Measurements from ENCODE around the gene SPRR4. TPM values are rescaled to one million over a fixed set of nuclear protein-coding genes. Genes with fewer than 3 reads are reported as not detected.

SPRR4 gene
- total RNA-seq, 1 donor from 2014 or later: not detected

DNA sequence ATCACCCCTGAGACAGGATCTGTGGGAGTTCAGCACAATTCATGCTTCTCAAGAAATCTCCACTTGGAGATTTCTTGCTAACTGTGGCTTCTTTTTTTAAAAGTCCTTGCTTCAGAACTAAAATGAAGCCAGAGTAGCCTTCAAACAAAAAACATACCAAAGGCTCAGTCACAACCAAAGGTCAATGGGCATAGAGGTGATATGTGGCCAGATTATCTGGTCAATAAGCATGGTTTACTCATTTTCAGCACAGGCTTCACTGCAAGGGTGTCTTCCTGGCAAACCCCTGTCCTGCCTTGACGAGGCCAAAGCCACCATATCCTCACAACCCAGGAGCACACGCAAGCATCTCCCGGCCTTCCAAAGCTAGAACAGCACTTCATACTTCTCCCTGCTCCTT lies 11.2 kb upstream of the SPRR4 start:
- TF ChIP-seq, protein P1, sequence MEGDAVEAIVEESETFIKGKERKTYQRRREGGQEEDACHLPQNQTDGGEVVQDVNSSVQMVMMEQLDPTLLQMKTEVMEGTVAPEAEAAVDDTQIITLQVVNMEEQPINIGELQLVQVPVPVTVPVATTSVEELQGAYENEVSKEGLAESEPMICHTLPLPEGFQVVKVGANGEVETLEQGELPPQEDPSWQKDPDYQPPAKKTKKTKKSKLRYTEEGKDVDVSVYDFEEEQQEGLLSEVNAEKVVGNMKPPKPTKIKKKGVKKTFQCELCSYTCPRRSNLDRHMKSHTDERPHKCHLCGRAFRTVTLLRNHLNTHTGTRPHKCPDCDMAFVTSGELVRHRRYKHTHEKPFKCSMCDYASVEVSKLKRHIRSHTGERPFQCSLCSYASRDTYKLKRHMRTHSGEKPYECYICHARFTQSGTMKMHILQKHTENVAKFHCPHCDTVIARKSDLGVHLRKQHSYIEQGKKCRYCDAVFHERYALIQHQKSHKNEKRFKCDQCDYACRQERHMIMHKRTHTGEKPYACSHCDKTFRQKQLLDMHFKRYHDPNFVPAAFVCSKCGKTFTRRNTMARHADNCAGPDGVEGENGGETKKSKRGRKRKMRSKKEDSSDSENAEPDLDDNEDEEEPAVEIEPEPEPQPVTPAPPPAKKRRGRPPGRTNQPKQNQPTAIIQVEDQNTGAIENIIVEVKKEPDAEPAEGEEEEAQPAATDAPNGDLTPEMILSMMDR (IDR thresholded peaks at IDR 0.05; ENCODE audit: partially characterized antibody, unreplicated experiment): no peak
- Mint-ChIP-seq H3K9me3 (ENCODE audit: unreplicated experiment) (no peaks in the 10 kb centered on the region), H3K27ac (ENCODE audit: unreplicated experiment) (no peak overlapping the region), H3K36me3 (ENCODE audit: unreplicated experiment) (no peaks in the 10 kb centered on the region), H3K27me3 (ENCODE audit: unreplicated experiment) (peaks cover 5% of the 10 kb centered on the region), H3K4me1 (ENCODE audit: low read depth, unreplicated experiment) (no peaks in the 10 kb centered on the region), H3K4me3 (ENCODE audit: unreplicated experiment) (no peak overlapping the region)
- DNase-seq: no peak

DNA sequence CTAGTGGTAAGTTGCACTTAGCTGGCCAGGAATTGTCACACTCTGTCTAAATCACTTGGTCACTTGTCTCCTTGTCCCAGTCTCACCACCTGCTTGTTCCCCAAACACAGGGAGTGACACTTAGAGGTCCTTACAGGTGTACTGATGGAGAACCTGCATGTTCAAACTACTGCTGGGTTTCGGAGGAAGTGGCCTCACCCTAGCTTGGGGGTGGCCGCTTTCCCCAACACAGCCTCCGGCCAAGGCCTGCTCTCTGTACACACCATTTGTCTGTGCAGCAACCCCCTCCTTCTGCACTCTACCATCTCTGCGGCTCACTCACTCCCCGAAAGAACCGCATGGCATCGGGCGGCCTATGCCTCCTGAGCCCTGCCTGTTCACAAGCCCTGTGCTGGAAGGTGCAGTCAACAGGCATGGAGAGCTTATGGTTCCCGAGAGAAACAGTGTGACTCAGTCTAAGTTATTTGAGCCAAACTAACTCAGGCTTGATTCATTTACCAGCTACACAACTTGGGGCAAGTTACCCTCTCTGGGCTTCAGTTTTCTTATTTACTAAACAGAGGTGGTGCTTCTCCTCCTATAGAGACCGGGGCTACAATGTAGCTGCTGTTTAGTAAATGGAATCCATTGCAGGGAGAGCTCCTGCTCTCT lies 10.5 kb upstream of the SPRR4 start:
- Mint-ChIP-seq H3K4me3 (ENCODE audit: unreplicated experiment) (no peak overlapping the region), H3K36me3 (ENCODE audit: unreplicated experiment) (no peaks in the 10 kb centered on the region), H3K27me3 (ENCODE audit: unreplicated experiment) (peaks cover 5% of the 10 kb centered on the region), H3K27ac (ENCODE audit: unreplicated experiment) (no peak overlapping the region), H3K9me3 (ENCODE audit: unreplicated experiment) (no peaks in the 10 kb centered on the region), H3K4me1 (ENCODE audit: low read depth, unreplicated experiment) (no peaks in the 10 kb centered on the region)
- TF ChIP-seq, protein P1 (IDR thresholded peaks at IDR 0.05; ENCODE audit: partially characterized antibody, unreplicated experiment): no peak
- DNase-seq: no peak

DNA sequence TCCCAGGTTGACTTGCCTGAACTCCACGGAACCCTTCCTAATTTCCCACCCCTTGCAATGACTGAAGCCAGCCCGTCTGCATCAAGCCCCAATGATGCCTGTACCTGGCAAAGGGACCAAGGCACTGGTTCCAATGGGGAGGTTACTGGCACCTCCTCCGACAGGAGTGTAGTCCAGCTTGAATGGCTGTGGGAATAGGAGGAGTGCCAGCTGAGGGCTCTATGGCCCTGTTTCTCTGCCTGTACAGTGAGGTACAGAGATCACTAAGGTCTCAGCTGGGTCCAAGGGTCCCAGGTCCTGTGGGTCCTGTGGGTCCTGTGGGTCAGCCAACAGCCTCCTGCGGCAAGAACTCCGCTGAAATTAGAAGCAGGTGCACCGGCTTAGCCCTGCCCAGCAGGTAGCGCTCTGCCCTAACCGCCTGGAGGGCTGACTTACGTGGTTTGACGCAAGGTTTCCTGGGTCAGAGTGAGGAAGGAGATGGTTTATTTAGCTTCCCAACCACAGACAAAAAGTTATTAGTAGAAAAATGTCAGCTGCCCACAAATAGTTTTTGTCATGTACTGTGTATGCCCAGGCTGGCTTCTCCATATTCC lies 9.9 kb upstream of the SPRR4 start:
- H3K4me1 Mint-ChIP-seq (ENCODE audit: low read depth, unreplicated experiment): no peaks in the 10 kb centered on the region
- H3K4me3 Mint-ChIP-seq (ENCODE audit: unreplicated experiment): no peak overlapping the region
- DNase-seq: no peak
- H3K27me3 Mint-ChIP-seq (ENCODE audit: unreplicated experiment): peaks cover 6% of the 10 kb centered on the region
- no peaks in the 10 kb centered on the region for H3K36me3 Mint-ChIP-seq (ENCODE audit: unreplicated experiment)
- TF ChIP-seq, protein P1 (IDR thresholded peaks at IDR 0.05; ENCODE audit: partially characterized antibody, unreplicated experiment): no peak
- H3K27ac Mint-ChIP-seq (ENCODE audit: unreplicated experiment): no peak overlapping the region
- no peaks in the 10 kb centered on the region for H3K9me3 Mint-ChIP-seq (ENCODE audit: unreplicated experiment)

DNA sequence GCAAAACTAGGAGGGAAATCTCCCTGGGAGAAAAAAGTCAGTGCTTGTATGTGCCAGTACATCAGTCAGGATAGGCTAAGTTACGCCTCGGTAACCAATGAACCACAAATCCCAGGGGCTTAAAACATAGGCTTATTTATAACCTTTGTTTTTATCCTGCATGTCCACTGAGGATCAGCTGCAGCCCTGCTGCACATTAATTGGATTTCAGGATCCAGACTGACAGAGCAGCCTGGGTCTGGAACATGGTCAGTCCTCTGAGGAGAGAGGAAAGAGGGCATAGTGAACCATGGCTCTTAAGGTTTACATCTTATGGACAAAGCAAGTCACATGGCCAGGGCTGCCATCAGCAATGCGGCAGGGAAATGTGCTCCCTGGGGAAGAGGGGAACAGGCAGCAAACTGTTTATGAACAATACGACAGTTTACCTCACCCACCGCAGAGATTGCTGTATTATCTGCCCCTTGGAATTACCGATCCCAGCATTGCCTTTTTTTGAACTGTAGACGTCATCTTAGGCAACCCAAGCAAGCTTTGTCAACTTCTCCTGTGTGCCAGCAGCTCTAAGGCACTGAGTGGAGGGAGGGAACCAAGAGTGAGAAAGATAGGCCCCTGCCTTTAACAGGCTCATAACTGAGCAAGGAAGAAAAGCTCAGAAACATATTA lies 9.1 kb upstream of the SPRR4 start:
- Mint-ChIP-seq H3K4me3 (ENCODE audit: unreplicated experiment) (no peak overlapping the region), H3K4me1 (ENCODE audit: low read depth, unreplicated experiment) (no peaks in the 10 kb centered on the region), H3K36me3 (ENCODE audit: unreplicated experiment) (no peaks in the 10 kb centered on the region), H3K27me3 (ENCODE audit: unreplicated experiment) (peaks cover 6% of the 10 kb centered on the region), H3K9me3 (ENCODE audit: unreplicated experiment) (no peaks in the 10 kb centered on the region), H3K27ac (ENCODE audit: unreplicated experiment) (no peak overlapping the region)
- TF ChIP-seq, protein P1 (IDR thresholded peaks at IDR 0.05; ENCODE audit: partially characterized antibody, unreplicated experiment): no peak
- no peak for DNase-seq

DNA sequence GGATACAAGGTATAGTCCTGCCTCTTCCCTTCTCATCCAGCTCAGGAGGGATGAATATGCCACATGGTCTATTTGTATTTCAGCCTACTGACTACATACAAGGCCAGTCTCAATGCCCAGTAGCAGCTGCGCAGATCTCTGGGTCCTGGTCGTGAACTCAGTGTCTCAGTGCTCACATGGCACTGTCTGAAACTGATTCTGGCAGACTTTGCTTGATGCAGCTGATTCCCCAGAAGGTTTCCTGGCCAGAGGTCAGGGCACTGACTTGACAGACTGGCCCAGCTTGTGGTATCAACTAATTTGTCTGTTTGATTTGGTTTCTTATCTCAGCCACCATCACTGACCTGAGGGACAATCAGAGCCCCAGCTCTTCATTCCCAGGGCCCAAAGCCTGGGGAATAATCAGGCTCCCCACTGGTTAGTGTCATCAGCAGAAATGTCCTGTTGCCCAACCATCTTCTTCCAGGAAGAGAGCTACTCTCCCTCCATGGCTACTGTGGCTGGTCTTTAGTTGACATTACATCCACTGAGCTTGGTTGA lies 7.5 kb upstream of the SPRR4 start:
- Mint-ChIP-seq H3K27me3 (ENCODE audit: unreplicated experiment) (peaks cover 6% of the 10 kb centered on the region), H3K9me3 (ENCODE audit: unreplicated experiment) (no peaks in the 10 kb centered on the region), H3K4me3 (ENCODE audit: unreplicated experiment) (no peak overlapping the region), H3K4me1 (ENCODE audit: low read depth, unreplicated experiment) (no peaks in the 10 kb centered on the region), H3K27ac (ENCODE audit: unreplicated experiment) (no peak overlapping the region), H3K36me3 (ENCODE audit: unreplicated experiment) (no peaks in the 10 kb centered on the region)
- no peak for DNase-seq
- TF ChIP-seq, protein P1 (IDR thresholded peaks at IDR 0.05; ENCODE audit: partially characterized antibody, unreplicated experiment): no peak

Data from glutamatergic neuron (in vitro differentiated cells).